SK-N-SH (cell line): ENCODE data around the gene GSE1. TPM values are rescaled to one million over a fixed set of nuclear protein-coding genes. Genes with fewer than 3 reads are reported as not detected.

Source experiments
- CTCF ChIA-PET: fragments of 300-600, 350-600 bp; formaldehyde crosslinking; extraction: SDS; loops from one replicate; lab custom pipeline; 2021; lab: Yijun Ruan, JAX
- POLR2A ChIA-PET: fragments of 350-600 bp; sonication (Branson Sonifier 250); formaldehyde crosslinking; extraction: SDS; loops from one replicate; lab custom pipeline; 2020; ENCODE audit warnings: antibody characterized with exemption, inconsistent platforms; lab: Yijun Ruan, JAX
- DNase-seq: peaks from one replicate; pipeline ENCODE4 v3.0.0; 2012
- H2AFZ ChIP-seq: fragments of 200-600 bp; sonication (generic); 2 replicates; pipeline ENCODE4 v1.8.1; 2016; ENCODE audit warnings: antibody characterized with exemption, mild to moderate bottlenecking, low read depth
- H3F3A ChIP-seq: fragments of 200-600 bp; sonication (generic); replicated peaks from 2 replicates; pipeline ENCODE3; 2016; ENCODE audit warnings: antibody characterized with exemption, mild to moderate bottlenecking; ENCODE audit not compliant: insufficient read depth
- H3K27ac ChIP-seq, 2 experiments: fragments of 200-500 bp in 1 of 2; fragments of 200-600 bp in 1 of 2; sonication (Bioruptor generic) in 1 of 2; sonication (generic), shearing (Covaris generic) in 1 of 2; 2 replicates each; pipeline versions ENCODE4 v1.5.1 to v1.6.1; 2014 to 2016; ENCODE audit warnings: low read depth in 2 of 2, inconsistent platforms in 1 of 2, low read length in 1 of 2, mild to moderate bottlenecking in 1 of 2, mixed read lengths in 1 of 2
- H3K27me3 ChIP-seq: fragments of 200-600 bp; sonication (generic), shearing (Covaris generic); 2 replicates; pipeline ENCODE4 v1.6.1; 2016; ENCODE audit warnings: mixed run types; ENCODE audit not compliant: insufficient read depth
- H3K36me3 ChIP-seq, 2 experiments: fragments of 200-500 bp in 1 of 2; fragments of 200-600 bp in 1 of 2; sonication (Bioruptor generic) in 1 of 2; sonication (generic) in 1 of 2; replicated peaks in 1 of 2; 2 replicates each; pipeline versions ENCODE3 to v1.5.1; 2014 to 2016; ENCODE audit warnings: low read length in 1 of 2, mild to moderate bottlenecking in 1 of 2; ENCODE audit not compliant: insufficient read depth in 2 of 2, control insufficient read depth in 1 of 2
- H3K4me1 ChIP-seq, 2 experiments: fragments of 200-500 bp in 1 of 2; fragments of 200-600 bp in 1 of 2; sonication (Bioruptor generic) in 1 of 2; sonication (generic), shearing (Covaris generic) in 1 of 2; 2 replicates each; pipeline versions ENCODE4 v1.5.1 to v1.6.1; 2014 to 2016; ENCODE audit warnings: low read depth in 1 of 2, low read length in 1 of 2, mixed run types in 1 of 2; ENCODE audit not compliant: insufficient read depth in 2 of 2, control insufficient read depth in 1 of 2
- H3K4me2 ChIP-seq: fragments of 200-600 bp; sonication (generic), shearing (Covaris generic); 2 replicates; pipeline ENCODE4 v1.6.1; 2017; ENCODE audit warnings: mixed run types
- H3K4me3 ChIP-seq, 2 experiments: fragments of 200-500 bp in 1 of 2; fragments of 200-600 bp in 1 of 2; sonication (Bioruptor generic) in 1 of 2; sonication (generic), shearing (Covaris generic) in 1 of 2; 2 replicates each; pipeline versions ENCODE4 v1.5.1 to v1.8.1; 2014 to 2016; ENCODE audit warnings: low read depth in 2 of 2, inconsistent platforms in 1 of 2, low read length in 1 of 2, mild to moderate bottlenecking in 1 of 2, mixed read lengths in 1 of 2, moderate library complexity in 1 of 2
- H3K79me2 ChIP-seq: fragments of 200-600 bp; sonication (generic); 2 replicates; pipeline ENCODE4 v1.8.1; 2017; ENCODE audit warnings: mild to moderate bottlenecking; ENCODE audit not compliant: insufficient read depth
- H3K9ac ChIP-seq: fragments of 200-600 bp; sonication (generic); 2 replicates; pipeline ENCODE4 v1.6.1; 2017; ENCODE audit warnings: mixed run types
- H3K9me2 ChIP-seq: fragments of 200-600 bp; sonication (generic); 2 replicates; pipeline ENCODE4 v1.6.1; 2017; ENCODE audit warnings: mixed run types
- H3K9me3 ChIP-seq: fragments of 200-600 bp; sonication (generic); 2 replicates; pipeline ENCODE4 v1.6.1; 2017; ENCODE audit warnings: mixed run types, mild to moderate bottlenecking, moderate library complexity
- H4K20me1 ChIP-seq: fragments of 200-600 bp; sonication (generic); 2 replicates; pipeline ENCODE4 v1.6.1; 2017; ENCODE audit warnings: mild to moderate bottlenecking, mixed run types; ENCODE audit not compliant: insufficient read depth
- FOSL2 ChIP-seq: IDR thresholded peaks from 2 replicates; pipeline ENCODE4 v1.4.0; 2012; ENCODE audit warnings: low read depth, mild to moderate bottlenecking, moderate library complexity, borderline replicate concordance
- MEF2A ChIP-seq: IDR thresholded peaks from 2 replicates; pipeline ENCODE4 v1.4.0; 2012; ENCODE audit warnings: low read depth, borderline replicate concordance
- MXI1 ChIP-seq: IDR thresholded peaks from 2 replicates; pipeline ENCODE4 v1.6.1; 2012; ENCODE audit warnings: mild to moderate bottlenecking, low read depth, low read length, improper control_type of control experiment
- NFIC ChIP-seq: IDR thresholded peaks from 2 replicates; pipeline ENCODE4 v1.4.0; 2012; ENCODE audit warnings: borderline replicate concordance
- NRF1 ChIP-seq: IDR thresholded peaks from 2 replicates; pipeline ENCODE4 v1.6.1; 2012; ENCODE audit warnings: low read depth, mild to moderate bottlenecking, low read length
- RAD21 ChIP-seq: IDR thresholded peaks from 2 replicates; pipeline ENCODE4 v1.6.1; 2012; ENCODE audit warnings: mild to moderate bottlenecking, low read length
- RFX5 ChIP-seq: IDR thresholded peaks from 2 replicates; pipeline ENCODE4 v1.6.1; 2012; ENCODE audit warnings: mild to moderate bottlenecking, improper control_type of control experiment, low read length
- SIN3A ChIP-seq: IDR thresholded peaks from 2 replicates; pipeline ENCODE4 v1.6.1; 2012; ENCODE audit warnings: low read depth, mild to moderate bottlenecking, low read length, moderate library complexity, borderline replicate concordance
- SMC3 ChIP-seq: IDR thresholded peaks from 2 replicates; pipeline ENCODE4 v1.6.1; 2012; ENCODE audit warnings: low read depth, low read length, improper control_type of control experiment
- TAF1 ChIP-seq: IDR thresholded peaks from 2 replicates; pipeline ENCODE4 v1.6.1; 2012; ENCODE audit warnings: low read depth, mild to moderate bottlenecking, low read length, moderate library complexity, borderline replicate concordance
- WGBS: methylation state at CpG from one replicate; pipeline ENCODE4 v1.1.6; 2017; ENCODE audit warnings: low lambda C conversion rate; 5-methylcytosine and 5-hydroxymethylcytosine counted together
- polyA plus RNA-seq, 3 experiments: library from polyadenylated mRNA; depleted of rRNA; stranded (reverse); fragments of >200 nt; gene quantifications; 2 replicates each; pipeline ENCODE4 v1.2.3, GENCODE V29; 2012
- TF ChIP-seq, protein P1 (sequence below): fragments of 150-350 bp; IDR thresholded peaks from 2 replicates; pipeline ENCODE4 v1.6.1; 2016; ENCODE audit warnings: mild to moderate bottlenecking, low read depth, low read length
- TF ChIP-seq, protein P2 (sequence below): IDR thresholded peaks from 2 replicates; pipeline ENCODE4 v1.4.0; 2012; ENCODE audit warnings: low read depth, borderline replicate concordance
- TF ChIP-seq, protein P3 (sequence below): IDR thresholded peaks from 2 replicates; pipeline ENCODE4; 2012

GSE1 gene
- polyA plus RNA-seq, 1 of the 3 experiments (the other 2 are of a cell fraction) = 26.5 TPM

GRCh38 chr16:85583491-85584181, 29.5 kb upstream of the GSE1 start:
- peak; percentile 69 for DNase-seq
- 63% methylated on average over 14 of the region's 22 CpGs for WGBS
- Histone ChIP-seq H3K27ac (peak overlapping the region in 1 of 2 experiments; percentile 82; a peak in 3 of 4 replicates), H3K4me2 (peak overlapping the region; percentile 47; the same call in 1 of the 2 replicates), H4K20me1 (peaks cover 90% of the 10 kb centered on the region), H3K4me1 (peaks cover 20 to 93% of the 10 kb centered on the region in 2 experiments; a peak in 3 of 4 replicates), H3K27me3 (no peaks in the 10 kb centered on the region), H3K9ac (no peak overlapping the region), H3K36me3 (no peaks in the 10 kb centered on the region), H2AFZ (no peak overlapping the region), H3K4me3 (no peak overlapping the region), H3K9me2 (no peaks in the 10 kb centered on the region), H3K79me2 (peaks cover 24% of the 10 kb centered on the region; the same call in 1 of the 2 replicates), H3K9me3 (no peaks in the 10 kb centered on the region), H3F3A (no peaks in the 10 kb centered on the region)
- CTCF ChIA-PET = interaction anchor here (0.7 to 1.9 kb wide), 5 partner anchors 16 to 165 kb away, joined by 3 to 5 read pairs (median 3); no protein-coding TSS in a partner anchor
- POLR2A ChIA-PET = interaction anchor here (1.7 kb wide), 1 partner anchor 9 kb away, joined by 4 read pairs; no protein-coding TSS in a partner anchor
- 0 out of 2 replicates have a peak, but pooled peaks have one; percentile 1 for TF ChIP-seq RAD21
- TF ChIP-seq MXI1 = peak; percentile 55
- TF ChIP-seq, protein P1, sequence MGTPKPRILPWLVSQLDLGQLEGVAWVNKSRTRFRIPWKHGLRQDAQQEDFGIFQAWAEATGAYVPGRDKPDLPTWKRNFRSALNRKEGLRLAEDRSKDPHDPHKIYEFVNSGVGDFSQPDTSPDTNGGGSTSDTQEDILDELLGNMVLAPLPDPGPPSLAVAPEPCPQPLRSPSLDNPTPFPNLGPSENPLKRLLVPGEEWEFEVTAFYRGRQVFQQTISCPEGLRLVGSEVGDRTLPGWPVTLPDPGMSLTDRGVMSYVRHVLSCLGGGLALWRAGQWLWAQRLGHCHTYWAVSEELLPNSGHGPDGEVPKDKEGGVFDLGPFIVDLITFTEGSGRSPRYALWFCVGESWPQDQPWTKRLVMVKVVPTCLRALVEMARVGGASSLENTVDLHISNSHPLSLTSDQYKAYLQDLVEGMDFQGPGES = no peak

DNA sequence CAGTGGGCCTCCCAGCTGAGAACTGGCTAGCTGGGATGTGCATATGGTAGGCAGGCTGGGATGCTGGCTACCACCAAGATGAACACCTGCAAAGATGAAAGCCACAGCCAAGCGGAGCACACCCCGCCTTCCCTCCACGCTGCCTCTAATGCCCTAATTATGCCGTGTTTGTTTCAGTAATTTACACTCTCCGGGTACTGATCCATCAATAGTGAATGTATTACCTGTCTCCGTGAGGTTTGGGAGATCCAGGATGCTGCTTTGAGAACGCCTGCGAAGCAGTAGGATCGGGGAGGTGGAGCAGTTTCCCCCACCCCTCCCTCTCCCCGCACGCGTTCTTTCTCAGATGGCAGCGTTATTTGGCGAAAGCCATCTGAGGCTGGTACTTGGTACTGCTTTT, 28.9 kb upstream of the GSE1 start:
- no peaks in the 10 kb centered on the region for H3K9me3 ChIP-seq
- ChIA-PET POLR2A (interaction anchor here (1.7 kb wide), 1 partner anchor 10 kb away, joined by 4 read pairs; no protein-coding TSS in a partner anchor), CTCF (interaction anchor here (0.7 to 1.2 kb wide), 3 partner anchors 26 to 32 kb away, joined by 3 to 4 read pairs (median 3); no protein-coding TSS in a partner anchor)
- peaks cover 20 to 92% of the 10 kb centered on the region in 2 experiments; a peak in 3 of 4 replicates for H3K4me1 ChIP-seq
- no peaks in the 10 kb centered on the region for H3K9me2 ChIP-seq
- TF ChIP-seq RFX5 (no peak), RAD21 (no peak)
- no peaks in the 10 kb centered on the region for H3F3A ChIP-seq
- DNase-seq = no peak
- no peak overlapping the region for H2AFZ ChIP-seq
- no peaks in the 10 kb centered on the region for H3K27me3 ChIP-seq
- peak overlapping the region in 1 of 2 experiments; percentile 82; a peak in 2 of 4 replicates for H3K27ac ChIP-seq
- H3K36me3 ChIP-seq = no peaks in the 10 kb centered on the region
- H3K9ac ChIP-seq = no peak overlapping the region
- H3K79me2 ChIP-seq = peaks cover 24% of the 10 kb centered on the region; the same call in 1 of the 2 replicates
- WGBS = 90% methylated on average over 14 of the region's 14 CpGs
- H3K4me2 ChIP-seq = no peak overlapping the region
- H3K4me3 ChIP-seq = no peak overlapping the region
- peaks cover 89% of the 10 kb centered on the region for H4K20me1 ChIP-seq

GRCh38 chr16:85584819-85585282, 28.3 kb upstream of the GSE1 start:
- H3F3A ChIP-seq = no peaks in the 10 kb centered on the region
- H4K20me1 ChIP-seq = peaks cover 84% of the 10 kb centered on the region
- ChIA-PET POLR2A (interaction anchor here (0.5 kb wide), 1 partner anchor 21 kb away, joined by 3 read pairs; no protein-coding TSS in a partner anchor), CTCF (interaction anchor here (0.6 to 2.1 kb wide), 4 partner anchors 21 to 165 kb away, joined by 3 to 6 read pairs (median 4); no protein-coding TSS in a partner anchor)
- H3K9me2 ChIP-seq = no peaks in the 10 kb centered on the region
- peak overlapping the region in 1 of 2 experiments; percentile 25; a peak in 2 of 4 replicates for H3K27ac ChIP-seq
- no peak overlapping the region for H3K4me3 ChIP-seq
- no peak overlapping the region for H3K4me2 ChIP-seq
- H3K36me3 ChIP-seq = no peaks in the 10 kb centered on the region
- H3K79me2 ChIP-seq = peaks cover 26% of the 10 kb centered on the region; the same call in 1 of the 2 replicates
- H2AFZ ChIP-seq = no peak overlapping the region
- no peaks in the 10 kb centered on the region for H3K9me3 ChIP-seq
- no peak for DNase-seq
- peaks cover 20 to 87% of the 10 kb centered on the region in 2 experiments; a peak in 3 of 4 replicates for H3K4me1 ChIP-seq
- H3K9ac ChIP-seq = no peak overlapping the region
- H3K27me3 ChIP-seq = no peaks in the 10 kb centered on the region
- WGBS = 92% methylated on average over 18 of the region's 20 CpGs
- TF ChIP-seq TAF1 (no peak), NRF1 (no peak), SIN3A (no peak), RAD21 (no peak), FOSL2 (no peak), NFIC (no peak), SMC3 (no peak), MEF2A (no peak)
- TF ChIP-seq, protein P2, sequence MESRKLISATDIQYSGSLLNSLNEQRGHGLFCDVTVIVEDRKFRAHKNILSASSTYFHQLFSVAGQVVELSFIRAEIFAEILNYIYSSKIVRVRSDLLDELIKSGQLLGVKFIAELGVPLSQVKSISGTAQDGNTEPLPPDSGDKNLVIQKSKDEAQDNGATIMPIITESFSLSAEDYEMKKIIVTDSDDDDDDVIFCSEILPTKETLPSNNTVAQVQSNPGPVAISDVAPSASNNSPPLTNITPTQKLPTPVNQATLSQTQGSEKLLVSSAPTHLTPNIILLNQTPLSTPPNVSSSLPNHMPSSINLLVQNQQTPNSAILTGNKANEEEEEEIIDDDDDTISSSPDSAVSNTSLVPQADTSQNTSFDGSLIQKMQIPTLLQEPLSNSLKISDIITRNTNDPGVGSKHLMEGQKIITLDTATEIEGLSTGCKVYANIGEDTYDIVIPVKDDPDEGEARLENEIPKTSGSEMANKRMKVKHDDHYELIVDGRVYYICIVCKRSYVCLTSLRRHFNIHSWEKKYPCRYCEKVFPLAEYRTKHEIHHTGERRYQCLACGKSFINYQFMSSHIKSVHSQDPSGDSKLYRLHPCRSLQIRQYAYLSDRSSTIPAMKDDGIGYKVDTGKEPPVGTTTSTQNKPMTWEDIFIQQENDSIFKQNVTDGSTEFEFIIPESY = no peak
- TF ChIP-seq, protein P3, sequence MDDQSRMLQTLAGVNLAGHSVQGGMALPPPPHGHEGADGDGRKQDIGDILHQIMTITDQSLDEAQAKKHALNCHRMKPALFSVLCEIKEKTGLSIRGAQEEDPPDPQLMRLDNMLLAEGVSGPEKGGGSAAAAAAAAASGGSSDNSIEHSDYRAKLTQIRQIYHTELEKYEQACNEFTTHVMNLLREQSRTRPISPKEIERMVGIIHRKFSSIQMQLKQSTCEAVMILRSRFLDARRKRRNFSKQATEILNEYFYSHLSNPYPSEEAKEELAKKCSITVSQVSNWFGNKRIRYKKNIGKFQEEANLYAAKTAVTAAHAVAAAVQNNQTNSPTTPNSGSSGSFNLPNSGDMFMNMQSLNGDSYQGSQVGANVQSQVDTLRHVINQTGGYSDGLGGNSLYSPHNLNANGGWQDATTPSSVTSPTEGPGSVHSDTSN = no peak
